WTC11 (cell line): ENCODE data around the gene MGMT. TPM values are rescaled to one million over a fixed set of nuclear protein-coding genes. Genes with fewer than 3 reads are reported as not detected.
A peak's percentile ranks its signal among the peaks of the same experiment; 100 is the strongest.

ENCODE experiments used
- ATAC-seq: fragments of 200-7000 bp; cut with Tn5 transposase; 2 replicates; pipeline ENCODE4 v1.10.0; 2021; ENCODE audit warnings: mild to moderate bottlenecking, moderate library complexity
- CTCF ChIA-PET: fragments of 300-600 bp; sonication (Branson Sonifier 250); formaldehyde crosslinking; loops from one replicate; lab custom pipeline; 2021; ENCODE audit warnings: antibody characterized with exemption; lab: Charles Lee
- POLR2A ChIA-PET: fragments of 350-600 bp; sonication (Branson Sonifier 250); formaldehyde crosslinking; loops from one replicate; lab custom pipeline; 2021; ENCODE audit warnings: antibody characterized with exemption; lab: Charles Lee
- DNase-seq: peaks from one replicate; pipeline ENCODE4 v3.0.0; 2021; ENCODE audit warnings: low spot score
- H3K27ac Mint-ChIP-seq: 2 replicates; pipeline ENCODE4 v1.8.0; 2021; ENCODE audit warnings: mixed read lengths
- H3K27me3 Mint-ChIP-seq: 2 replicates; pipeline ENCODE4 v1.8.0; 2021; ENCODE audit warnings: low read depth, mild to moderate bottlenecking, moderate library complexity, mixed read lengths
- H3K36me3 Mint-ChIP-seq: 2 replicates; pipeline ENCODE4 v1.8.0; 2021; ENCODE audit warnings: mixed read lengths
- H3K4me1 Mint-ChIP-seq: 2 replicates; pipeline ENCODE4 v1.8.0; 2022; ENCODE audit warnings: mixed read lengths
- H3K4me3 Mint-ChIP-seq: 2 replicates; pipeline ENCODE4 v1.8.0; 2021; ENCODE audit warnings: mild to moderate bottlenecking, moderate library complexity, mixed read lengths
- H3K9me3 Mint-ChIP-seq: 2 replicates; pipeline ENCODE4 v1.8.0; 2021; ENCODE audit warnings: mixed read lengths
- ATF1 ChIP-seq: sonication (generic); formaldehyde crosslinking; IDR thresholded peaks from 2 replicates; pipeline ENCODE4 v1.8.1; 2023; ENCODE audit warnings: mild to moderate bottlenecking, moderate library complexity, missing genetic modification reagents
- CBFB ChIP-seq: sonication (generic); formaldehyde crosslinking; IDR thresholded peaks from 2 replicates; pipeline ENCODE4 v1.8.1; 2022; ENCODE audit warnings: mild to moderate bottlenecking, low read depth, missing genetic modification reagents
- CREB1 ChIP-seq: sonication (generic); formaldehyde crosslinking; IDR thresholded peaks from 2 replicates; pipeline ENCODE4 v1.8.0; 2023; ENCODE audit warnings: mild to moderate bottlenecking, missing genetic modification reagents
- CREM ChIP-seq: sonication (generic); formaldehyde crosslinking; IDR thresholded peaks from 2 replicates; pipeline ENCODE4 v1.8.1; 2022; ENCODE audit warnings: mild to moderate bottlenecking, missing genetic modification reagents, moderate library complexity
- GRHL2 ChIP-seq: fragments of 250-450 bp; sonication (Bioruptor Pico); IDR thresholded peaks from 2 replicates; pipeline ENCODE4 v1.8.0; 2022; ENCODE audit warnings: mild to moderate bottlenecking, moderate library complexity; ENCODE audit not compliant: insufficient replicate concordance, severe bottlenecking
- JAZF1 ChIP-seq: fragments of 250-450 bp; sonication (Bioruptor Pico); IDR thresholded peaks from 2 replicates; pipeline ENCODE4 v1.9.0; 2021; ENCODE audit warnings: moderate library complexity, mild to moderate bottlenecking, inconsistent platforms
- MXD4 ChIP-seq: fragments of 250-450 bp; sonication (Bioruptor Pico); IDR thresholded peaks from 2 replicates; pipeline ENCODE4 v1.8.0; 2021; ENCODE audit warnings: mild to moderate bottlenecking, moderate library complexity, borderline replicate concordance
- NR2C2 ChIP-seq: sonication (generic); formaldehyde crosslinking; IDR thresholded peaks from 2 replicates; pipeline ENCODE4 v1.8.0; 2022; ENCODE audit warnings: mild to moderate bottlenecking, missing genetic modification reagents
- RORB ChIP-seq: fragments of 250-450 bp; sonication (Bioruptor Pico); IDR thresholded peaks from 2 replicates; pipeline ENCODE4 v1.9.0; 2021; ENCODE audit warnings: mild to moderate bottlenecking
- SOX15 ChIP-seq: fragments of 250-450 bp; sonication (Bioruptor Pico); IDR thresholded peaks from 2 replicates; pipeline ENCODE4 v1.9.0; 2021; ENCODE audit warnings: mild to moderate bottlenecking
- SP1 ChIP-seq: sonication (generic); formaldehyde crosslinking; conservative IDR thresholded peaks from 2 replicates; pipeline ENCODE4 v1.8.1; 2022; ENCODE audit warnings: missing genetic modification reagents
- ZNF138 ChIP-seq: sonication (generic); formaldehyde crosslinking; conservative IDR thresholded peaks from 2 replicates; pipeline ENCODE4 v1.8.1; 2022; ENCODE audit warnings: mild to moderate bottlenecking, moderate library complexity, missing genetic modification reagents
- ZNF416 ChIP-seq: fragments of 250-450 bp; sonication (Bioruptor Pico); IDR thresholded peaks from 2 replicates; pipeline ENCODE4 v1.9.0; 2021; ENCODE audit warnings: mild to moderate bottlenecking, inconsistent platforms
- total RNA-seq: library from RNA; stranded (reverse); gene quantifications from 3 replicates; pipeline ENCODE4 v1.2.3, GENCODE V29; 2021
- TF ChIP-seq, protein P1 (sequence below): sonication (generic); formaldehyde crosslinking; IDR thresholded peaks from 2 replicates; pipeline ENCODE4 v1.8.1; 2022; ENCODE audit warnings: missing genetic modification reagents, borderline replicate concordance
- TF ChIP-seq, protein P2 (sequence below): sonication (generic); formaldehyde crosslinking; conservative IDR thresholded peaks from 2 replicates; pipeline ENCODE4 v1.8.1; 2023; ENCODE audit warnings: mild to moderate bottlenecking, low read depth, missing genetic modification reagents, moderate library complexity
- TF ChIP-seq, protein P3 (sequence below): fragments of 250-450 bp; sonication (Bioruptor Pico); IDR thresholded peaks from 2 replicates; pipeline ENCODE4 v2.1.2; 2022; ENCODE audit warnings: mild to moderate bottlenecking, moderate library complexity
- TF ChIP-seq, protein P4 (sequence below): sonication (generic); formaldehyde crosslinking; IDR thresholded peaks from 2 replicates; pipeline ENCODE4 v1.8.1; 2022; ENCODE audit warnings: low read depth, missing genetic modification reagents, borderline replicate concordance

The MGMT gene
- total RNA-seq, 1 experiment from 2014 or later = 11.8 TPM

DNA sequence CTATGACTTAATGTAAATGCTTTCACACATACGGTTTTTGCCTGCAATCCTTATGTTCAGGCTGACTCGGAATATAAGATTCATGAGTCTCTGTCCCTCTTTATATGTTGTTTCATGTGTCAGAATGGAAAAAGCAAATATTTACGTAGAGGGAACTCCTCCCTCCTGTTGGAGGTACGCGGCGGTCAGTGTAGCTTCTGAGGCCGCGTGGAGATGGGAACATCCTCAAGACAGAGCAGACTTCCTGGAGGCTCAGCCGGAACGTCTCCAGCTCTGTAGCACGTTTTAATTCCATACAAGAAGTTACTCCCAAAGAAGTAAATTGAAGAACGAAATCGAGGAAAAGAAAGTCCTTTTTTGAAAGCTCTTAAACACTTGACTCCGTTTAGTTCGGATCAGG lies 248.8 kb downstream of the MGMT start:
- ATAC-seq (no peak), DNase-seq (no peak)
- Mint-ChIP-seq H3K4me3 (no peak overlapping the region), H3K27ac (peak overlapping the region; percentile 28), H3K27me3 (no peaks in the 10 kb centered on the region), H3K4me1 (peaks cover 42% of the 10 kb centered on the region), H3K9me3 (peaks cover 1% of the 10 kb centered on the region; the same call in 1 of the 2 replicates), H3K36me3 (0 out of 2 replicates have a peak, but pooled peaks cover 2% of the 10 kb centered on the region)
- POLR2A ChIA-PET = no interaction called here
- CTCF ChIA-PET = no interaction called here
- TF ChIP-seq ATF1 (no peak), CREB1 (no peak), SP1 (CRISPR knock-in tag) (no peak), NR2C2 (no peak), CBFB (no peak), ZNF416 (no peak), GRHL2 (no peak)
- TF ChIP-seq, protein P1, sequence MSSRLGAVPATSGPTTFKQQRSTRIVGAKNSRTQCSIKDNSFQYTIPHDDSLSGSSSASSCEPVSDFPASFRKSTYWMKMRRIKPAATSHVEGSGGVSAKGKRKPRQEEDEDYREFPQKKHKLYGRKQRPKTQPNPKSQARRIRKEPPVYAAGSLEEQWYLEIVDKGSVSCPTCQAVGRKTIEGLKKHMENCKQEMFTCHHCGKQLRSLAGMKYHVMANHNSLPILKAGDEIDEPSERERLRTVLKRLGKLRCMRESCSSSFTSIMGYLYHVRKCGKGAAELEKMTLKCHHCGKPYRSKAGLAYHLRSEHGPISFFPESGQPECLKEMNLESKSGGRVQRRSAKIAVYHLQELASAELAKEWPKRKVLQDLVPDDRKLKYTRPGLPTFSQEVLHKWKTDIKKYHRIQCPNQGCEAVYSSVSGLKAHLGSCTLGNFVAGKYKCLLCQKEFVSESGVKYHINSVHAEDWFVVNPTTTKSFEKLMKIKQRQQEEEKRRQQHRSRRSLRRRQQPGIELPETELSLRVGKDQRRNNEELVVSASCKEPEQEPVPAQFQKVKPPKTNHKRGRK (CRISPR knock-in tag) = no peak
- TF ChIP-seq, protein P2, sequence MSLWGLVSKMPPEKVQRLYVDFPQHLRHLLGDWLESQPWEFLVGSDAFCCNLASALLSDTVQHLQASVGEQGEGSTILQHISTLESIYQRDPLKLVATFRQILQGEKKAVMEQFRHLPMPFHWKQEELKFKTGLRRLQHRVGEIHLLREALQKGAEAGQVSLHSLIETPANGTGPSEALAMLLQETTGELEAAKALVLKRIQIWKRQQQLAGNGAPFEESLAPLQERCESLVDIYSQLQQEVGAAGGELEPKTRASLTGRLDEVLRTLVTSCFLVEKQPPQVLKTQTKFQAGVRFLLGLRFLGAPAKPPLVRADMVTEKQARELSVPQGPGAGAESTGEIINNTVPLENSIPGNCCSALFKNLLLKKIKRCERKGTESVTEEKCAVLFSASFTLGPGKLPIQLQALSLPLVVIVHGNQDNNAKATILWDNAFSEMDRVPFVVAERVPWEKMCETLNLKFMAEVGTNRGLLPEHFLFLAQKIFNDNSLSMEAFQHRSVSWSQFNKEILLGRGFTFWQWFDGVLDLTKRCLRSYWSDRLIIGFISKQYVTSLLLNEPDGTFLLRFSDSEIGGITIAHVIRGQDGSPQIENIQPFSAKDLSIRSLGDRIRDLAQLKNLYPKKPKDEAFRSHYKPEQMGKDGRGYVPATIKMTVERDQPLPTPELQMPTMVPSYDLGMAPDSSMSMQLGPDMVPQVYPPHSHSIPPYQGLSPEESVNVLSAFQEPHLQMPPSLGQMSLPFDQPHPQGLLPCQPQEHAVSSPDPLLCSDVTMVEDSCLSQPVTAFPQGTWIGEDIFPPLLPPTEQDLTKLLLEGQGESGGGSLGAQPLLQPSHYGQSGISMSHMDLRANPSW (CRISPR knock-in tag) = no peak
- TF ChIP-seq, protein P3, sequence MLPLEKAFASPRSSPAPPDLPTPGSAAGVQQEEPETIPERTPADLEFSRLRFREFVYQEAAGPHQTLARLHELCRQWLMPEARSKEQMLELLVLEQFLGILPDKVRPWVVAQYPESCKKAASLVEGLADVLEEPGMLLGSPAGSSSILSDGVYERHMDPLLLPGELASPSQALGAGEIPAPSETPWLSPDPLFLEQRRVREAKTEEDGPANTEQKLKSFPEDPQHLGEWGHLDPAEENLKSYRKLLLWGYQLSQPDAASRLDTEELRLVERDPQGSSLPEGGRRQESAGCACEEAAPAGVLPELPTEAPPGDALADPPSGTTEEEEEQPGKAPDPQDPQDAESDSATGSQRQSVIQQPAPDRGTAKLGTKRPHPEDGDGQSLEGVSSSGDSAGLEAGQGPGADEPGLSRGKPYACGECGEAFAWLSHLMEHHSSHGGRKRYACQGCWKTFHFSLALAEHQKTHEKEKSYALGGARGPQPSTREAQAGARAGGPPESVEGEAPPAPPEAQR (CRISPR knock-in tag) = no peak

DNA sequence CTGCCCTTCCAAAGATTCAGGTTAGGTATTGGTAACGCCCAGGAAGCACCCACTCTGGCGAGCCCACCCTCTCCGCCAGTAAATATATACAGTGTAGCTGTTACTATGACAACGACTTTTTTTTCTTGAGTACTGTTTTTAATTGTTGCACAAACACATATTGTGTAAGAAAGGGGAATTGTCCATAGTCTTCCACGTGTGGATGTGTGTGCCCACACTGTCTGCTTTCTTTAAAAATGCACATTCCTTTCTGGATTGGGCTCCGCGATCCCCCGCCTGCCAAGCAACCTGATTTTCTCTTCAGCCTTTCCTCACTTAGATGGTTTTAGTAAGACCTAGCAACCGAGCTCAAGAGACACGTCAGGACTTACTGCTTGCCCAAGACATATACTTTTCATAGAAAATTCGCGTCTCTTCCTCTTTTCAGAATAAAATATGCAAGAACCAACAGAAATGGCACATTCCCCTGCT lies 249.2 kb downstream of the MGMT start:
- H3K27ac Mint-ChIP-seq = 0 out of 2 replicates have a peak overlapping the region, but pooled peaks have one; percentile 28
- TF ChIP-seq JAZF1 (CRISPR knock-in tag) (no peak), SOX15 (CRISPR knock-in tag) (no peak), RORB (CRISPR knock-in tag) (no peak), MXD4 (CRISPR knock-in tag) (no peak), CREM (no peak)
- ChIA-PET CTCF (no interaction called here), POLR2A (no interaction called here)
- ATAC-seq = no peak
- 0 out of 2 replicates have a peak, but pooled peaks cover 6% of the 10 kb centered on the region for H3K36me3 Mint-ChIP-seq
- H3K4me1 Mint-ChIP-seq = peaks cover 38% of the 10 kb centered on the region
- no peak for DNase-seq
- H3K4me3 Mint-ChIP-seq = no peak overlapping the region
- peaks cover 5% of the 10 kb centered on the region for H3K9me3 Mint-ChIP-seq
- H3K27me3 Mint-ChIP-seq = no peaks in the 10 kb centered on the region

DNA sequence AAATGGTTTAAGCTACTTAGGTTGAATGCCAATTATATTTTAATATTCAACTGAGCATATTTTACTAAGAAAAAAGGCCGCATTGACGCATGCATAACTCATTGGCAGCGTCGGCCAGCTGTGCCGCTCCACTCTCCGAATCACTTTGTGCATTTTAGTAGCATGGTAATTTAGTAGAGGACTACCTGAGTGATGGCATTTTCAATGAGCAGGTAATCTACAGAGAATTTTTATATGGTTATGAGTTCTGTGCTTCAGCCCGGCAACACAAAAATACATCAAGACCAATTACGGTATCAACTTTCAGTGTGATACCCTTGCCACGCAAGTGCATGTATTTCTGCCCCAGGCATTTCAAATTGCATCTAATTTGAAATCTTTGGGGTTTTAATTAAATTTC lies 249.8 kb downstream of the MGMT start:
- peaks cover 32% of the 10 kb centered on the region for H3K4me1 Mint-ChIP-seq
- peaks cover 6% of the 10 kb centered on the region for H3K9me3 Mint-ChIP-seq
- H3K4me3 Mint-ChIP-seq = no peak overlapping the region
- CTCF ChIA-PET = no interaction called here
- no peak overlapping the region for H3K27ac Mint-ChIP-seq
- POLR2A ChIA-PET = no interaction called here
- no peak for ATAC-seq
- DNase-seq = no peak
- TF ChIP-seq ZNF138 (CRISPR knock-in tag) = no peak
- TF ChIP-seq, protein P4, sequence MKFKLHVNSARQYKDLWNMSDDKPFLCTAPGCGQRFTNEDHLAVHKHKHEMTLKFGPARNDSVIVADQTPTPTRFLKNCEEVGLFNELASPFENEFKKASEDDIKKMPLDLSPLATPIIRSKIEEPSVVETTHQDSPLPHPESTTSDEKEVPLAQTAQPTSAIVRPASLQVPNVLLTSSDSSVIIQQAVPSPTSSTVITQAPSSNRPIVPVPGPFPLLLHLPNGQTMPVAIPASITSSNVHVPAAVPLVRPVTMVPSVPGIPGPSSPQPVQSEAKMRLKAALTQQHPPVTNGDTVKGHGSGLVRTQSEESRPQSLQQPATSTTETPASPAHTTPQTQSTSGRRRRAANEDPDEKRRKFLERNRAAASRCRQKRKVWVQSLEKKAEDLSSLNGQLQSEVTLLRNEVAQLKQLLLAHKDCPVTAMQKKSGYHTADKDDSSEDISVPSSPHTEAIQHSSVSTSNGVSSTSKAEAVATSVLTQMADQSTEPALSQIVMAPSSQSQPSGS (CRISPR knock-in tag) = no peak
- no peaks in the 10 kb centered on the region for H3K27me3 Mint-ChIP-seq
- H3K36me3 Mint-ChIP-seq = peaks cover 8% of the 10 kb centered on the region; the same call in 1 of the 2 replicates
